Neural crest cell (in vitro differentiated cells): ENCODE measurements around the gene PRR12. TPM values are rescaled to one million over a fixed set of nuclear protein-coding genes. Genes with fewer than 3 reads are reported as not detected.

Experiments used
- DNase-seq: peaks from one replicate; pipeline ENCODE4 v3.0.0; 2021; ENCODE audit warnings: low read depth, mixed read lengths, low spot score
- H3K27ac Mint-ChIP-seq: one replicate; pipeline ENCODE4 v1.8.0; 2021; ENCODE audit warnings: mild to moderate bottlenecking, mixed read lengths; ENCODE audit not compliant: unreplicated experiment
- H3K27me3 Mint-ChIP-seq: 2 replicates; pipeline ENCODE4 v1.8.0; 2021; ENCODE audit warnings: low read depth, mild to moderate bottlenecking, mixed read lengths
- H3K36me3 Mint-ChIP-seq: 2 replicates; pipeline ENCODE4 v1.8.0; 2021; ENCODE audit warnings: low read depth, mild to moderate bottlenecking, mixed read lengths
- H3K4me1 Mint-ChIP-seq: 2 replicates; pipeline ENCODE4 v1.8.0; 2021; ENCODE audit warnings: mixed read lengths
- H3K4me3 Mint-ChIP-seq: one replicate; pipeline ENCODE4 v1.8.0; 2021; ENCODE audit warnings: mild to moderate bottlenecking, mixed read lengths
- H3K9me3 Mint-ChIP-seq: 2 replicates; pipeline ENCODE4 v1.8.0; 2021; ENCODE audit warnings: mixed read lengths
- total RNA-seq: library from RNA; stranded (reverse); gene quantifications from 2 replicates; pipeline ENCODE4 v1.2.1, GENCODE V29; 2021
- TF ChIP-seq, protein P1 (sequence below): fragments of 200-600 bp; sonication (generic); conservative IDR thresholded peaks from 2 replicates; pipeline ENCODE4 v1.5.0; 2021; ENCODE audit warnings: antibody characterized with exemption, mild to moderate bottlenecking

Gene PRR12
- total RNA-seq, 1 donor from 2014 or later: 51.7 TPM

DNA sequence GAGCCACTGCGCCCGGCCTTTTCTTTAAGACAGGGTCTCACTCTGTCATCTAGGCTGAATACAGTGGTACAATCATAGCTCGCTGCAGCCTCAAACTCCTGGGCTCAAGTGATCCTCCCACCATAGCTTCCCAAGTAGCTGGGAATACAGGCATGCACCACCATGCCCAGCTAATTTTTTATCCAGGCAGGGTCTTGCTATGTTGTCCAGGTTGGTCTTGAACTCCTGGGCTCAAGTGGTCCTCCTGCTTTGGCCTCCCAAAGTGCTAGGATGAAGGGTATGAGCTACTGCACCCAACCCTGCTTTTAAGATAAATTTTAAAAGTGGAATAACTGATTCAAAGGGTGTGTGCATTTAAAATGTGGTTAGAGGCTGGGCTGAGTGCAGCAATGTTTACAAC lies 24.7 kb upstream of the PRR12 start:
- H3K9me3 Mint-ChIP-seq: no peaks in the 10 kb centered on the region
- no peak overlapping the region for H3K4me3 Mint-ChIP-seq

DNA sequence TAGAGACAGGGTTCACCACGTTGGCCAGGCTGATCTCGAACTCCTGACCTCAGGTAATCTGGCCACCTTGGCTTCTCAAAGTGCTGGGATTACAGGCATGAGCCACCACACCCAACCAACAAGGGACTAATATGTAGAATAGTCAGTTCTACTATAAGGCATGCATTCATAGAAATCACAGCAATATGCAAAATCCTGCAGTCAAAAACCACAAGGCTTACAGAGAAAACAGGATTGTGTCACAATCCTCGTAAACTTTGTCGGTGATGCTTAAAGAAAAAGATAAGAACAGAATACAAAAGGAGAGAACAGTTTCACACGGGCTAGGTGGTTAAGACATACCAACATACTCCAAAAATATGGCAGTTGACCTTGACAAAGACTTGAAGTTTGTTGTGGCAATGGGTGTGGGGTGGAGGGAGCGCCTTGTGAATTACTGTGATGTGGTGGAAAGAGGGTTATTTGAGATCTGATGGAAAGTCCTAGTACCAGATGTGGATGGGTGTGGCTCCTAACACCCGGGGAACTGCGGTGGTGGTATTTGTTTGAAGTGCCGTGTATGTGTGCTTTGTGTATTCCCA lies 23.0 kb upstream of the PRR12 start:
- TF ChIP-seq, protein P1, sequence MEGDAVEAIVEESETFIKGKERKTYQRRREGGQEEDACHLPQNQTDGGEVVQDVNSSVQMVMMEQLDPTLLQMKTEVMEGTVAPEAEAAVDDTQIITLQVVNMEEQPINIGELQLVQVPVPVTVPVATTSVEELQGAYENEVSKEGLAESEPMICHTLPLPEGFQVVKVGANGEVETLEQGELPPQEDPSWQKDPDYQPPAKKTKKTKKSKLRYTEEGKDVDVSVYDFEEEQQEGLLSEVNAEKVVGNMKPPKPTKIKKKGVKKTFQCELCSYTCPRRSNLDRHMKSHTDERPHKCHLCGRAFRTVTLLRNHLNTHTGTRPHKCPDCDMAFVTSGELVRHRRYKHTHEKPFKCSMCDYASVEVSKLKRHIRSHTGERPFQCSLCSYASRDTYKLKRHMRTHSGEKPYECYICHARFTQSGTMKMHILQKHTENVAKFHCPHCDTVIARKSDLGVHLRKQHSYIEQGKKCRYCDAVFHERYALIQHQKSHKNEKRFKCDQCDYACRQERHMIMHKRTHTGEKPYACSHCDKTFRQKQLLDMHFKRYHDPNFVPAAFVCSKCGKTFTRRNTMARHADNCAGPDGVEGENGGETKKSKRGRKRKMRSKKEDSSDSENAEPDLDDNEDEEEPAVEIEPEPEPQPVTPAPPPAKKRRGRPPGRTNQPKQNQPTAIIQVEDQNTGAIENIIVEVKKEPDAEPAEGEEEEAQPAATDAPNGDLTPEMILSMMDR: no peak
- Mint-ChIP-seq H3K36me3 (no peaks in the 10 kb centered on the region), H3K27me3 (no peaks in the 10 kb centered on the region), H3K27ac (no peak overlapping the region), H3K9me3 (no peaks in the 10 kb centered on the region), H3K4me1 (peaks cover 14% of the 10 kb centered on the region), H3K4me3 (no peak overlapping the region)
- no peak for DNase-seq

More for the DNA sequence above, 24.7 kb upstream of the PRR12 start:
- H3K27me3 Mint-ChIP-seq: no peaks in the 10 kb centered on the region
- H3K27ac Mint-ChIP-seq: no peak overlapping the region
- TF ChIP-seq, protein P1: no peak
- no peak for DNase-seq
- no peaks in the 10 kb centered on the region for H3K36me3 Mint-ChIP-seq
- peaks cover 12% of the 10 kb centered on the region for H3K4me1 Mint-ChIP-seq

DNA sequence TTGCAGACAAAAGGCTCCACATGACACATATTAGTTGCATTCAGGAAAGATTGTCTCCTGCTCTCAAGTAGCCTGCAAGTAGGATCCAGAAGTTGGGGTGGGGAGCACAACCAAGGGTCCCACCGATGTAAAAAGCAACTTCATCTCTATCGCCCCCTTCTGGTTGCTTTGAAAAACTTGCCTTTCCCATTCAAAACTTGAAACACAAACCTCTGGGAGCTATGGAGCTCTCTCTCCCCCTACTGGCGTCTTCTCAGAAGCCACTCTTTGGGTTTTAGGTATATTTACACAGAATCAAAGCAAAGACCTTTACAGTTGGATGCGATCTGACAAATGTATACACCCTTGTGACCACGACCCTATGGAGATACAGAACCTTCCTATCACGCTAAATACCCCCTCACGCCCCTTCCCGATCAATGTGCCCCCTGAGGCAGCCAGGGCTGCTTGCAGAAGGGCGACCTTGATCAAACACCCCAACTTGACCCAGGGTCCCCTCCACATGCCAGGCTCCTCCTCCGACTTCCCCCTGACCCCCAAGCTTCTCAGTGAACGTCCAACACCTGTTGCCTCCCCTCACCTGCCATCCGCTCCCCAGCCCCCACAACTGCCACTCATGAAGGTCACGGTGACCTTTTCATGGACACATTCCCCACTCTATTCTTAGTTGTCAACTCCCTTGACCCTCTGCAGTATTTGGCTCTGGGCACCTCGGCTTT lies 20.7 kb upstream of the PRR12 start:
- Mint-ChIP-seq H3K27ac (no peak overlapping the region), H3K9me3 (no peaks in the 10 kb centered on the region), H3K4me1 (peaks cover 14% of the 10 kb centered on the region), H3K27me3 (no peaks in the 10 kb centered on the region), H3K36me3 (no peaks in the 10 kb centered on the region), H3K4me3 (peak overlapping the region; percentile 71)
- peak; percentile 62 for DNase-seq
- TF ChIP-seq, protein P1: peak; percentile 99

DNA sequence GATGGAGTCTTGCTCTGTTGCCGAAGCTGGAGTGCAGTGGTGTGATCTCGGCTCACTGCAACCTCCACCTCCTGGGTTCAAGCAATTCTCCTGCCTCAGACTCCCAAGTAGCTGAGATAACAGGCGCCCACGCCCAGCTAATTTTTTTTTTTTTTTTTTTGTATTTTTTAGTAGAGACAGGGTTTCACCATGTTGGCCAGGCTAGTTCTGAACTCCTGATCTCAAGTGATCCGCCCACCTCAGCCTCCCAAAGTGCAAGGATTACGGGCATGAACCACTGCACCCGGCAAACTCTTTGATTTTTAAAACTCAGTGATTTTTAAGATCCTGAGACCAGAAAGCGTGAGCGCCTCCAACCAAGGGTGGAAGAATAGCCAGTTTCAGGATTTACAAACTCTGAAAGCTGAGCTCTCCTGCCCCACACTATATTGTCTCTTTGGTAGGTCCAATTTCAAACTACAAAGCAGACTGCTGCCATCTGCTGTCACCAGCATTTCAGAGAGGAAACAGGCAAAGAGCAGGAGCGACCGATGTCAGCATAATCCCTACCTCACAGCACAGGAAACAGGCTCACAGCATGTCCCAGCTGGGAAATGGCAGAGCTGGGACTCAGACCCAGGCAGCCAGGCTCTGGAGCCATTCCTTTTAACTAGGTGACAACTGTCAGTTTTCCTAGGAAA lies 19.8 kb upstream of the PRR12 start:
- TF ChIP-seq, protein P1: no peak
- no peak overlapping the region for H3K27ac Mint-ChIP-seq
- DNase-seq: no peak
- no peaks in the 10 kb centered on the region for H3K27me3 Mint-ChIP-seq
- H3K9me3 Mint-ChIP-seq: no peaks in the 10 kb centered on the region
- no peak overlapping the region for H3K4me3 Mint-ChIP-seq
- no peaks in the 10 kb centered on the region for H3K36me3 Mint-ChIP-seq
- peaks cover 14% of the 10 kb centered on the region for H3K4me1 Mint-ChIP-seq

GRCh38 chr19:49573009-49573408 lies 18.0 kb upstream of the PRR12 start:
- no peaks in the 10 kb centered on the region for H3K27me3 Mint-ChIP-seq
- H3K4me1 Mint-ChIP-seq: peaks cover 14% of the 10 kb centered on the region
- DNase-seq: no peak
- no peak overlapping the region for H3K27ac Mint-ChIP-seq
- no peaks in the 10 kb centered on the region for H3K36me3 Mint-ChIP-seq
- TF ChIP-seq, protein P1: no peak
- H3K4me3 Mint-ChIP-seq: no peak overlapping the region
- H3K9me3 Mint-ChIP-seq: no peaks in the 10 kb centered on the region
